NCI-H1048 (cell line): ENCODE data around the gene EPO.

ENCODE experiments used
- DNase-seq: peaks from one replicate; lab custom pipeline; 2025; lab: John Stamatoyannopoulos, UW

Gene EPO

DNA sequence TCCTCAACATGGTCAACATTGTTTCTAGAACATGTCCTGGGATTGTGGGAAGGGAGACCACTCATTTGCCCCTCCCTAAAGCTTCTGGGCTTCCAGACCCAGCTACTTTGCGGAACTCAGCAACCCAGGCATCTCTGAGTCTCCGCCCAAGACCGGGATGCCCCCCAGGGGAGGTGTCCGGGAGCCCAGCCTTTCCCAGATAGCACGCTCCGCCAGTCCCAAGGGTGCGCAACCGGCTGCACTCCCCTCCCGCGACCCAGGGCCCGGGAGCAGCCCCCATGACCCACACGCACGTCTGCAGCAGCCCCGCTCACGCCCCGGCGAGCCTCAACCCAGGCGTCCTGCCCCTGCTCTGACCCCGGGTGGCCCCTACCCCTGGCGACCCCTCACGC, at the start of gene EPO:
EPO (plus strand) TSS at position 190 of the 392 bp plus-strand sequence. CDS start 513 bp downstream, outside the sequence.
- DNase-seq, result no peak

GRCh38 chr7:100671353-100672327, 48.6 kb upstream of the EPO start:
- no peak for DNase-seq

- peak; percentile 96 for DNase-seq
These were observed 46.8 kb upstream of the EPO start, which contains the start of gene GNB2 for GRCh38 chr7:100673302-100673941. GNB2 (plus strand) TSS chr7:100673740; CDS start chr7:100676266, 2,526 bp downstream.

DNA sequence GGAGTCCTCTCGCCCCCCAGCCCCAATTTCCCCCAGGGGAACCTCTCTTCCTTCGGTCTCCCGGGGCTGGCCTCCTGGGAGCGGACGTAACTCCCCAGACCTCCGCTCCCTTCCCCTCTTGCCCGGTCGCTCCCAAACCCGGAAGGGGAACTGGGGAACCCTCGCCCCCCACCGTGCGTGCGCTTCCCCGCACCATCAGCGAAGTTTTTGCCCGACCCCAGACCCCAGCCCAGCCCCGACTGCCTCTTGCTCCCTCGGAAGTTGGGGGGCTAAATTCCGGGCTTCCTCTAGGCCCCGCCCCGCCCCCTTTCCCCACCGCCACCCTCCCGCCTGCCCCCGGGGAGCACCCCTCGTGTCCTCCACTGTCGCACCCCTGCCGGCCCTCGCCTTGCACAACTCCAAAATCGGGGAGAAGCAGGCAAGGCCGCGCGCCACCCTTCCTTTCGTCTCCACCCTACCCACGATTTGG, 46.3 kb upstream of the EPO start:
- DNase-seq, result no peak

GRCh38 chr7:100674411-100675104, 45.7 kb upstream of the EPO start:
- DNase-seq, result no peak

DNA sequence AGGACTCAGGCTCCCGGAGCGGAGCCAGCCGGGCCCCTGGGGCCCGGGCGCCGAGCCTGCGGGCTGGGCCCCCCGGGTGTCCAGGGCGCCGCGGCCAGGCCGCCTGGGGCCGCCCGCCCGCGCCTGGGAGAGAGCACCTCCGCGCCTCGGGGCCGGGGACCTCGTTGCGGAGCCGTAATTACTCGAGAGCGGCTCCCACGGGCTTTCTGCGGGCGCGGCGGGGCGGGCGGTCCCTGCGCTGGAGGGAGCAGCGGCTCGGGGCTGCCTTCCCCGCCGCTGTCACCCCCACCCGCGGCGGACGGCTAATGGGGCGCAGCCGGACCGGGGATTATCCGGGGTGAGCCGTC, 45.2 kb upstream of the EPO start:
- DNase-seq, result no peak

- peak; percentile 33 for DNase-seq
These were observed 44.5 kb upstream of the EPO start for GRCh38 chr7:100675581-100676350.

DNA sequence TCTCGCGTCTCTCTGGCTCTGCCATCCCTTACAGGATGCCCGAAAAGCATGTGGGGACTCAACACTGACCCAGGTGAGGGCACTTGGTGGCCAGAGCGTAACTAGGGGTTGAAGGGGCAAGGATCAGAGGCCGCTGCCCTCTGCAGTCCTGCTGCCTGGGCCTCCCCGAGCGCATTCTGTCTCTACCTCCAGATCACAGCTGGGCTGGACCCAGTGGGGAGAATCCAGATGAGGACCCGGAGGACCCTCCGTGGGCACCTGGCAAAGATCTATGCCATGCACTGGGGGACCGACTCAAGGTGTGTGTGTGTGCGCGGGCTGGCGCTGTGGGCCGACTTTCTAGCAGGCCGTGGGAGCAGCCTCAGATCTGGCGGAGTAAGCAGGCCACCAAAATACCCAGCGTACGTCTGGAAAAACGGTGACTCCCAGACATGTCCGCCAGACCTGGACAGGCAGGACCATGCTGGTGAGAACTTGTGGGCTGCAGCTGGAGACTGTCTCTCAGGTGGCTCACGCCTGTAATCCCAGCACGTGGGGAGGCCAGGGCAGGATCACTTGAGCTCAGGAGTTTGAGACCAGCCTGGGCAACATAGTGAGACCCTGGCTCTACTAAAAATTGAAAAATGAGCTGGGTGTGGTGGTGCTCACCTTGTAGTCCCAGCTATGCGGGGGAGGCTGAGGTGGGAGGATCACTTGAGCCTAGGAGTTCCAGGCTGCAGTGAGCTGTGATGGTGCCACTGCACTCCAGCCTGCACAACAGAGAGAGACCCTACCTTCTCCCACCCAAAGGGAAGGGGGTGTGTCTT, 43.6 kb upstream of the EPO start:
- DNase-seq, result no peak

GRCh38 chr7:100677308-100678267, 42.7 kb upstream of the EPO start:
- DNase-seq, result no peak

DNA sequence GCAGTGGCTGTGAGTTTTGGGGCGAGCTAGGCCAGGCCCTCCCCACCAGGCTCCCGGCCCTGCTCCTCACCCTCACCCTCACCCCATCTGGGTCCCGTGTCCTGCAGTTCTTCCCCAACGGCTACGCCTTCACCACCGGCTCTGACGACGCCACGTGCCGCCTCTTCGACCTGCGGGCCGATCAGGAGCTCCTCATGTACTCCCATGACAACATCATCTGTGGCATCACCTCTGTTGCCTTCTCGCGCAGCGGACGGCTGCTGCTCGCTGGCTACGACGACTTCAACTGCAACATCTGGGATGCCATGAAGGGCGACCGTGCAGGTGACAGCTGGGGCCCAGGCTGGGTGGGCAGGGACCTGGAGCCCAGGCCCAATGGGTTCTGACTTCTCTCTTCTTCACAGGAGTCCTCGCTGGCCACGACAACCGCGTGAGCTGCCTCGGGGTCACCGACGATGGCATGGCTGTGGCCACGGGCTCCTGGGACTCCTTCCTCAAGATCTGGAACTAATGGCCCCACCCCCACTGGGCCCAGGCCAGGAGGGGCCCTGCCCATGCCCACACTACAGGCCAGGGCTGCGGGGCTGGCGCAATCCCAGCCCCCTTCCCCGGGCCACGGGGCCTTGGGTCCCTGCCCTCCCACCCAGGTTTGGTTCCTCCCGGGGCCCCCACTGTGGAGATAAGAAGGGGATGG, 41.8 kb upstream of the EPO start:
- no peak for DNase-seq

GRCh38 chr7:100679129-100679926, 40.9 kb upstream of the EPO start:
- no peak for DNase-seq

- no peak for DNase-seq
These were observed 40.2 kb upstream of the EPO start for GRCh38 chr7:100679927-100680575.

- DNase-seq, result no peak
These were observed 39.5 kb upstream of the EPO start for GRCh38 chr7:100680576-100681271.

DNA sequence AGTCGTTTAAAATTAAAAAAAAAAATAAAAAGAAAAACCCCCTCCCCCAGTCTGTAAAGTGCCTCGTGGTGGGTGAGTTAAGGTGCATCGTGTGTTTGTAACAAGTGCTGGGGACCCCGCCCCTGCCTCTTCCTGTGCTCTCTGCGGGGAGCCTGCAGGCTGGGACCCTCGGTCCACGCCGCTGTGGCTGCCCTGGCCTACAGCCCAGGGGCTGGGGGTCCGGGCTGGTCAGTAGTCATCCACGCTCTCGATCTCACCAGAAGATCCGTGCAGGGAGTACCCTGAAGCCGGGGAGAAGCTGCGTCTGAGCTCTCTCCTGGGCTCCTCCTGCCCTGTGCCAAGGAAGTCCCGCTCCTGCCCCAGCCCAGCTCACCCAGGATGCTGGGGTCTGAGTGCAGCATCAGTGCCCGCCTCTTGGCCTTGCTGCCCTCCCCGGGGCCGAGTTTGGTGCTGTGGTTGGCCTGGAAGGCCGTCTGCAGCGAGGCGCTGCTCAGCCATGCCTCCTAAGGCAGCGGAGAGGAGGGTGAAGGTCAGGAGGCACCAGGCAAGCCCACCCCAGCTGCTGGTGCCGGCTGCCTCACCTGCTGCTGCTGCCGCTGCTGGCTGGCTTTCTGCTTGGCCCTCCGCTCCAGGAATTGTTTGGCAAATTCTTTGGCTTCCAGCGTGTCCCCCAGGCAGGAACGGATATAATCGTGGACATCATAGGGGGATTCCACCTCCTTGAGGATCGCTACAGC, 38.6 kb upstream of the EPO start:
- no peak for DNase-seq

DNA sequence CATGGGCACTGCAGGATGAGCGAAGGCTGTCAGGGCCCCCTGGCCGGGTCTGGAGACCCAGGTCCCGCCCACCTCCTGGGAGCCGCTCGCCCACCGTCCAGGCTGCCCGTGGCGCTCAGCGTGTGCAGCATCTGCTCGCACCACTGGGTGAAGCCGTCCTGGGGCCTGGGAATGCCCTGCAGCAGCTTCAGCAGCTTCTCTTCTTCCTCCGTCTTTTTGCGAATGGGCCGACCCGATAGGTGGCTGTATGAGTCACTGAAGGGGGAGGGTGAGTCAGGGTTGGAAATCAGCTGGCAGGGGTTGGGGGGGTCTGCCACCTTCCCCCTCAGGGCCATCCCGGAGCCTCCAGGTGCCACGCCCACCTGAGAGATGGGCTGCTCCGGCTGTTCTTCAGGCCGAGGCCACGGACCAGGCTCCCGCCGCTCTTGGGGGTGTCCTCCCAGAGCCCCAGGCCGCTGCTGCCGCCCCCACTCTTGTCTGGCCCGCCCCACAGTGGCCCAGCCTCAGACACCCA, 38.0 kb upstream of the EPO start:
- DNase-seq, result no peak

DNA sequence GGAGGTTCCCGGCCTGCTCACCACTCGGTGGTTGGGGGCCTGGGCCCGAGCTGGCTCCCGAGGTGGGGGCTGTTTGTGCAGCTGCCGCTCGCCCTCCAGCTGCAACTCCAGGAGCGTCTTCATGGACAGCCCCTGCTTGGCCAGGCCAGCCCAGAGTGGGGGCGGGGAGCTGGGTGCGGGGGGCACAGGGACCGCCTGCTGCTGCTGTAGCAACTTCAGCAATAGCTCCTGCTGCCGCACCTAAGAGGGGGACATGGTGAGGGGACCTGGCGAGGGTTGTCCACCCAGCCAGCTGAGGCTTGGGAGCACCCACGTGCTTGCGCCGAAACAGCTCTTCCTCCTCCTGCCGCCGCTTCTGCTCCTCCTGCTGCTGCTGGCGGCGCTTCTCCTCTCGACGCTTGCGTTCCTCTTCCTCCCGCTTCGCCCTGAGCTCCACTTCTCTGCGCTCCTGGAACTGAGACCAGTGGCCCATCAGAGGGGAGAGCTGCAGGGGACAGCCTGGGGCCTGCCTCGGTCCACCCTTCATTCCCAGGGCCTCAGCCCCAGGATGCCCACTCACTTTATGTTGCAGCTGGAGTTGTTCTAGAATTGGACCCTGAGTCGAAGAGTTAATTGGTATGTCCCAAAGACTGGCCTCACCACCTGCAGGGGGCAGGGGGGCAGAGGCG, 37.1 kb upstream of the EPO start:
- DNase-seq, result no peak
